EL (cell line): ENCODE data around the gene CSNK2B.

Source experiments
- DNase-seq: peaks from one replicate; pipeline ENCODE4 v3.0.0-alpha.2; 2016

Gene CSNK2B

GRCh38 chr6:31662124-31662723, 3.7 kb upstream of the CSNK2B start:
- DNase-seq = no peak

DNA sequence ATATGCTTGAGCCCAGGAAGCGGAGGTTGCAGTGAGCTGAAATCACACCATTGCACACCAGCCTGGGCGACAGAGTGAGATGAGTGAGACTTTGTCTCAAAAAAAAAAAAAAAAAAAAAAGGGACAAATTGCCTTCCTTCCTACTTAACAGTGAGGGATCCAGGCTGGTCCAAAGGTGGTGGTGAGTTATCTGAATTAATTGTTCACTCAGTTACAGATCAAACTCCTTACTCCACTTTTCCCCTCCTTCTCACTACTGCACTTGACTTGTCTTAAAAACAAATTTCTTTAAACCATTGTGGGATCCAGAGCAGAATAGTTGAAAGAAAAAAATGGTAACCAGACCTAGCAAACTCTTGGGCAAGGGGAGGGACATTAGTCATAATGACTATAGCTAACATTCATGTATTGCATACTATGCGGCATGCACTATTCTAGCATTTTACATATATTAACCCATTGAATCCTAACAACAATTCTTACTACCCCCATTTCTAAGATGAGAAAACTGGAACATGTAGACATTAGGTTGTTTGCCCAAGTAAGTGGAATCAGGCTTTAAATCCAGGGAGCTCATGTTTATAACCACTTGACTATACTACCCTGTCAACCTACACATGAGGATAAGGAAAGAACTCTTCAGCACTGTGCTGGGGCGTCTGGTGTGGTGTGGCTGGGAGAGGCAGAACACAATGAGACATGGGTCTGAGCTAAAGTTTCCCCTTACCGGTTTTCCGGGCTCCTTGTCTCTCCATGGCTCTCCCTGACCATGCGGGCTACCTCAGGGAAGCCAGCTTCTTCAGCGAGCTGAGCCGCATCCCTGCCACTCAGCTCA, 2.5 kb upstream of the CSNK2B start:
- DNase-seq = peak; percentile 45

DNA sequence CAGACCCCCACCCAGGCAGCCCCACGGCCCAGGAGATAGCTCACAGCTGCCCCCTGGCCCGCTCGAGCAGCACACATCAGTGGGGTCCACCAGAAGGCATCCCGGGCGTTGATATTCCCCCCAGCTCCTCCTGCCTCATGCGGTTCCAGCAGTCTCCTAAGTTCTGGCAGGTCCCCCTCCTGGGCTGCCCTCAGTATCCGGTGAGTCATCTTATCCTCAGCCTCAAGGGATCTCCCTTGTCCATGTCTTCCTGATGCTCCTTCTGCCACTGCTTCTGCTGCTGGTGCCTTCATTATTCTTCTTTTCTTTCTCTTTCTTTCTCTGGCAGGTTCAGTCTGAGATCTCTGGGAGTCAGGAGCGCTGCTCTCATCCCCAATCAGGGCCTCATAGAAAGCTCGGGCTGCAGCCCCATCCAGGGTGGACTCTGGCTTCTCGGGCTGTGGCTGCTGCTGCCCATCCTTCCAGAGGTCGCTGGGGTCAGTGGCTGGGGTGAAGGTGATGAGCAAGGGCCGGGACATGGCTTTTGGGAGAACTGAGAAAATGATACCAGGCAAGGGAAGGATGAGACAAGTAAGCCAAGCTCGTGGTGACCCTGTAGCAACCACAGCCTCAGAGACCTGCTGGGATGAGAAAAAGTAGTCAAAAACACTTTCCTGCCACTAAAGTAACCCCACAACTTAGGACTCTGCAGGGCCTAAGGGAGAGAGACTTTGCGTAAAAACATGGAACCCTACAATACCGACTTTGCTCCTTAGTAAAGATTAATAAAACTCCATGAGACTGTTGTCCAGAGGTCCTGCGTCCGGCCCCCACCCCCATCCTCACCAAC, 1.7 kb upstream of the CSNK2B start:
- peak; percentile 90 for DNase-seq

DNA sequence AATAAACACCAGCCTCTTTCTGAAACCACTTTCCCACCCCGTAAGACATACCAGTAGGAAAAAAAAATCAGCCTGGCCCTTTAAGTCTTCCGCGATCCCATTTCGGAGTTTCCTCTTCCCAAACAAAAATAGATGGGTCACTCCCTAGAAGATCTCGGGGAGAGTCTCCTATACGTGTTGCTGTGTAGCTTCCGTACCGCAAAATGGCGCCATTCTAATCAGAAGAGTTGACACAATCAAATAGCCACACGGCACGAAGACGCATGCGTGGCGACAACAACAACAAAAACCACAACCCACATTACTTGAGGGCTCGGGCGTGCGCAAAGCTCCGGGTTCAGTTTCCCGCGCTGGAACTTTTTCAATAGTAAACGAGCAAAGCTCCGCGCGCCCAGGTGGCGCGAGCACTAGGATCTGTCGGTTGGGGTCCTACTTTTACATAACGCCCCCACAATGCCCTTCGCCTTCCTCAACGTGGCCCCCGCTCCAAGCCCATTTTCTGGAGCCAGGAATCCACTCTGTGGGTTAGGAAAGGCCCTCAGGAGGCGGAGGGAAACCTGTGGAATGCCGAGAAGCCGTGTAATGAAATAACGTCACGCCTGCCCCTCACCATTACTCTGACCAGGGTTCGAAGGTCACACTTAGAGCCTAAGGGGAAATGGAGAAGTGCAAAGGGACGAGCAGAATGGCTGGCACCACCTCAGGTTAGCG, 935 bp upstream of the CSNK2B start, which contains the start of gene GPANK1:
TSS of gene GPANK1 (minus strand) at position 208 of the 711 bp plus-strand sequence. CDS start 519 bp downstream, outside the sequence.
- peak; percentile 97 for DNase-seq

GRCh38 chr6:31666337-31666965, 571 bp downstream of the CSNK2B start:
- no peak for DNase-seq

- no peak for DNase-seq
Observed at GRCh38 chr6:31669676-31670075, 3.8 kb downstream of the CSNK2B start, which contains the start of gene LY6G5B. TSS of gene LY6G5B (plus strand) at chr6:31669976. CDS start at chr6:31670951, 975 bp downstream.

DNA sequence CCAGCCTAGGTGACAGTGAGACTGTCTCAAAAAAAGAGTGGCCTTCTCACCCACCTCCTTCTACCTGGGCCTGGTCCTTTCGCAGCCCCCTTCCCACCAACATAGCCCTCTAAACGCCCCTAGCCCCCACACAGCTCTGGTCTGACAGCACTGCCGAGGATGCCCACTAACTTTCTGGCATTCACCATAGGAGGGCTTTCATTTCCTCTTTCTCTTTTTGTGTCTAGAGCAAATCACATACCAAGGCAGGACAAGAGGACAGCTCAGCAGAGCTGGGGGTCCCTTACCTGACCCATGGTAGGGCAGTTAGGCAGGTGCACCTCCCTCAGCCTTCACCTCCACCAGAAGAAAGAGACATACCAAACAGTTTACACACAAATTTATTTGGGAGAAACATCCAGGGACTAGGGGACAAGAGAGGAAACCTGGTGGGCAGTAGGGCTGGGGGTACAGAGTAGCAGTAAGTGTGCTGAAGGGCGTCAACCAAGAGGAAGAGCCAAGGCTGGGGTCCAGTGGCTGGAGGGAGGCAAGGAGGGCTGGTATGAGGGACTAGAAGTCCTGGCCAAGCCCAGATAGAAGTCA, 10.5 kb downstream of the CSNK2B start:
- no peak for DNase-seq

- DNase-seq = no peak
Observed at GRCh38 chr6:31676904-31677303, 11.0 kb downstream of the CSNK2B start.

- DNase-seq = no peak
Observed at GRCh38 chr6:31677955-31678354, 12.1 kb downstream of the CSNK2B start.

- peak; percentile 85 for DNase-seq
Observed at GRCh38 chr6:31680226-31681134, 14.6 kb downstream of the CSNK2B start, which contains the start of gene LY6G5C. TSS of gene LY6G5C (minus strand) at chr6:31681067. CDS start at chr6:31680373, 694 bp downstream.

DNA sequence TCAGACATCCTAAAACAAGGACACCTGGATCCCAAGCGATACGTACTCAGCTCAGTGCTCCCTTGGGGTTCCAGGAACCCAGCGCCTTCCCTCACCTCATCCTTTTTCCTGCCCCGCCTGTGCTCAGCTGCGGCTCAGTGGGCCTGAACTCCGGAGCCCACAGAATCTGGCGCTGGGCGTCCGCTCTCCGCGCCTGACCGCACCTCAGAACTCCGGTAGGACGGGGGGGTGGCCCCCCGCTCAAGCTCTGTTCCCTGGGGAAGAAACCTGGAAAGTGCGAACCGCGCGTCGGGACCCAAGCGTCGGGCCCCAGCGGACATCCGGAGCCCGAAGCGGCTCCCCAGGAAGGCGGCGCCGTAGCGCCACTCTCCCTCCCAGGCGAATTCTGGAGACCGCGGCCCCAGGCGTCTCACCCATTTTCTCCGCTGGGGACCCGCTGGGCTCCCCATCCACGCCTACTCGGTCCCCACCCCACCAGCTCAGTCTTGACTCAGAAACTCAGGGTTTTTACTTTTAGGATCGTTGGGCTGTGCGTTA, 15.3 kb downstream of the CSNK2B start:
- peak; percentile 60 for DNase-seq

DNA sequence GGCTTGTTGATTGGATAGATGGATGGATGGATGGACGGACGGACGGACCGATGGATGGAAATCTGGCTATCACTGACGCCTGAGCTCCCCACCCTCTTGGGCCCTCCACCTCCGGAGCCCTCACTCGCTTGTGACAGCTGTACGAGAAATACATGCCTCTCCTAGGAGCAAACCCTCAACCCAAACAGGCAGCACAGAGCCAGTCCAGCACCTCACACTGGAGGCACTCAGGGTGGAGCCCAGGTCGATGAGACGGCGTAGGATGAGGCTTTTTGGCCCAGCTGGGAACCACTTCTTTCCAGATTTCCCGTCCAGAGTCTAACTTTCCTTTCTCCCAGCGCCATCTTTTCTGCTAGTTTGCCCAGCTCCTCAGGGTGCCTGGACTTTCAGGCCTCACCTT, 17.7 kb downstream of the CSNK2B start:
- DNase-seq = no peak

GRCh38 chr6:31686483-31686882, 20.6 kb downstream of the CSNK2B start:
- DNase-seq = no peak

DNA sequence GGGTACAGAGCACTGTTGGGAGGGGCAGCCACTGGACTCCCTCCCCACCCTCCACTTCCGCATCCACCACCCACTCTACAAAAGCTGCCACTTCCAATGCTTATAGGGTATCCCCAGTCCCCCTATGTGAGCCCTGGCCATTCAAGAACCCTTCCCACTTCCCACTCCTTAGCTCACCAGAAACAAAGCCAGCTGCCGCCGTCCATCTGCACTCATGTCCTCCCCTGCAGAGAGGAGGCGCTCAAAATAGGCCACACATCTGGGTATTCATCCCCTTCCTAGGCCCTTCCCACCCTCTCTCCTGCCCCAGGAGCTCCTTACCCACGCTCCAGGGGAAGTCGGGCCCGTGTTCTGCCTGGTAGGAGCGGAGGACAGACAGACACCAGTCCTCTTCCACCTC, 21.4 kb downstream of the CSNK2B start:
- DNase-seq = no peak

DNA sequence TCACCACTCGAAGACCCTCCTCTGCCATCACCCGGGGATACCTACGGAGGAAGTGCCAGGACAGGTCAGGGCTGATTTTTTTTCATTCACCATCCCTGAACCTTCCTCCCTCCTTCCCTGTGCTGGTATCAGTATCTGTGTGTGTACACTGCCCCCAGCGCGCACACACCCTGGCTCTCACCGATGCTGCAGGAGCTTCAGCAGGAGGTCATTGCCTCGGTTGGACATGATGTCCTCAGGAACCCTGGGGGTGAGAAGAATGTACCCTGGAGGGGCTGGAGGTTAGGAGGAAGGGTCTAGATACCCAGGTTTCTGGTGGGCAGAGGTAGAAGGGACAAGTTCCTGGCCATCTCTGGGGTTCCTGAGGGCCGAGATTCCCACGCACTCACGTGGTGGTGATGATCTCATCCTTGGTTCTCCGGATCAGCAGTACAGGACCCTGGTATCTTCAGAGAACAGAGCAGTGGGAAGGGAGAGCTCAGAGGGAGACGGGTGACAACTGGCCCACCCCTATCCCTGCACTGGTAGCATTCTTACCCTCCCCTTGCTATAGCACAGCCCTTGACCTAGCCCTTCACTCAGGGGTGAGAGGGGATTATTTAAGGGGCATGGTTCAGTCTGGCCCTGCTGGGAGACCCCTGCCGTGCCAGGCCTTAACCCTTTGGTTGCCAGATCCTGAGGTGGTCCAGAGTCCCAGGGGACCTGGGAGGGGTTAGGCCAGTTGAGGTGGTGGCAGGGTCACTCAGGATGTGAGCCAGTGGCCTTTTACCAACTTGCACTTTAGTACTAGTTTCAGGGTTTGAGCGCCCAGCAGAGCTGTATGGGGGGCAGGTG, 22.2 kb downstream of the CSNK2B start:
- DNase-seq = no peak

GRCh38 chr6:31689249-31690110, 23.6 kb downstream of the CSNK2B start:
- no peak for DNase-seq

- DNase-seq = no peak
Observed at GRCh38 chr6:31690231-31691077, 24.6 kb downstream of the CSNK2B start.
